Activated naive CD4-positive, alpha-beta T cell treated with anti-CD3 and anti-CD28 coated beads, Interleukin-2, amount 50 U/mL, for 72 hours (primary cell): Measurements from ENCODE around the gene B4GALNT4. TPM values are rescaled to one million over a fixed set of nuclear protein-coding genes. Genes with fewer than 3 reads are reported as not detected.
"Not testable (repeated sequence)": the region's sequence is repeated elsewhere in the genome, so short reads cannot be mapped to it uniquely, and the experiment has no call there.

Experiments
- ATAC-seq, 2 donors: fragments of 150-1000 bp; cut with Tn5 transposase; 2 replicates each; pipeline ENCODE4 v1.10.0; 2021; ENCODE audit warnings: mild to moderate bottlenecking in 2 of 2, moderate library complexity in 2 of 2
- DNase-seq, 2 donors: peaks; one replicate each; pipeline ENCODE4 v3.0.0; 2021 to 2022; ENCODE audit warnings: low spot score in 2 of 2
- H3K27ac Mint-ChIP-seq, 2 donors: one replicate each; pipeline ENCODE4 v1.8.0; 2022; ENCODE audit warnings: mild to moderate bottlenecking in 2 of 2, mixed read lengths in 2 of 2
- H3K36me3 Mint-ChIP-seq, 2 donors: one replicate each; pipeline ENCODE4 v1.8.0; 2022; ENCODE audit warnings: mixed read lengths in 2 of 2
- H3K9me3 Mint-ChIP-seq, 2 donors: one replicate each; pipeline ENCODE4 v1.8.0; 2022; ENCODE audit warnings: mixed read lengths in 2 of 2
- total RNA-seq, 2 donors: library from RNA; stranded (reverse); gene quantifications; one replicate each; pipeline ENCODE4 v1.2.3, GENCODE V29; 2022

The B4GALNT4 gene
- total RNA-seq, 2 donors from 2014 or later: 6.6 to 13.6 TPM

GRCh38 chr11:405323-405953, 36.1 kb downstream of the B4GALNT4 start:
- H3K27ac Mint-ChIP-seq: peak overlapping the region in 1 of 2 donors; percentile 32
- DNase-seq: peak in 1 of 2 donors; percentile 56
- no peak for ATAC-seq
- no peaks in the 10 kb centered on the region for H3K36me3 Mint-ChIP-seq
- no peaks in the 10 kb centered on the region for H3K9me3 Mint-ChIP-seq

DNA sequence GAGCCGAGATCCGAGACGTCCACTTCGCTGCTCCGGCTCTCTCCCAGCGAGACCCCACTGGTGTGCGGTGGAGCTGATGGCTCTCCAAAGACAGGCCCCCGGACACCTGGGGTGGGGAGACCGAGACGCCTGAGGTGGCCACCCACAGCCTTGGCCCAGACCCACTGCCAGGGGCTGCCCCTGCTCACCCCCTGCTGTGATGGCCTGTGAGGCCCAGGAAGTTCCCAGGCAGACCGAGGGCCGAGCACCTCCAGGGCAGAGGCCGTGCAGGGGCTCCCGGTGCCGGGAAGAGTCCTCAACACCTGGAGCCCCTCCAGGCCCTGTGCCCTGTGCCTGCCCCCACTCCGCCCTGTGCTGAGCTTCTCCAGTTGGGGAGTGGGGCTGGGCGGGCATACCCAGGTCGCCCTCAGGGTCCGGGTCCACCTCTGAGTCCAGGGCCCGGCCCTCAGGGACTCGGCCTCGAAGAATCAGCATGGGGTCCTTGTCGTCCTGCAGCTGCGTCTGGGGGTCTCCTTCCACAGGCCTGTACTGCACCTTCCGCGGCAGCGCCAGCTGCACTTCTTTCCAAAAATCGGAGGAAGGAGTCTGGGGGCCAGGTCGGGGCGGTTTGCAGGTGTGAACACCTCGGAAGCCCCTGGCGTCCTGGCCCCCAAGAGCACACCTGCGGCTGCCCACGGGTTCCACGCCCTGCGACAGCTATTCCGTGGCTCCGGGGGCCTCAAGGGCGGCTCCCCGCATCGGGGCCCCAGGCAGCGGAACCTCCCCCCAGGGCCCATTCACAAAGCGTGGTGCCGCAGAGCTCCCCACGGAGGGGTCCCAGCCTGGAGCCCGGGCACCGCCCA, 36.9 kb downstream of the B4GALNT4 start:
- no peak for ATAC-seq
- peak in 1 of 2 donors; percentile 63 for DNase-seq
- H3K9me3 Mint-ChIP-seq: no peaks in the 10 kb centered on the region
- H3K36me3 Mint-ChIP-seq: no peaks in the 10 kb centered on the region
- H3K27ac Mint-ChIP-seq: no peak overlapping the region

- no peaks in the 10 kb centered on the region for H3K36me3 Mint-ChIP-seq
- H3K27ac Mint-ChIP-seq: no peak overlapping the region
- ATAC-seq: peak; percentile 83 to 86
- H3K9me3 Mint-ChIP-seq: no peaks in the 10 kb centered on the region
- DNase-seq: peak; percentile 82 to 86
Observed at GRCh38 chr11:406796-407650, 37.7 kb downstream of the B4GALNT4 start.

DNA sequence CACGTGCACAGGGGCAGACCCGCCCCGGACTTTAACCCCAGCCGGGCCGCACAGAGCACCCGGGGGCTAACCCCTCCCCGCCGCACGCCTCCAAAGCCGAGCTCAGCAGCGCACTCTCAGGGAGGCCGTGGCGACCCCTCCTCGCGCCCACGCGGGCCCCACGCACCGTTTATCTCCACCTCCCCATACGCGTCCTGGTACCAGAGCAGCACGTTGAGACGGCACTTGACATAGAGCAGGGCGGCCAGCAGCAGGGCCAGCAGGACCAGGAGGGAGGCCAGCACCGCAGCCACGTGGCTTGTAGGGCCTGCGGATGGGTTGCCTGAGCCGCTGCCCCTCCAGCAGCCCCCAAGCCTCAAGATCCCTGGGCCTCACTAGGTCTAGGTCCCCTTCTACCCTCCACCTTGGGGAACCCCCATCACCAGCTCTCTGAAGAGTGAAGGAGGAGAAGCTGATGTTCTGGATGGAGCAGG, 38.4 kb downstream of the B4GALNT4 start:
- ATAC-seq: no peak
- no peaks in the 10 kb centered on the region for H3K9me3 Mint-ChIP-seq
- H3K27ac Mint-ChIP-seq: no peak overlapping the region
- DNase-seq: peak in 1 of 2 donors; percentile 73
- H3K36me3 Mint-ChIP-seq: no peaks in the 10 kb centered on the region

DNA sequence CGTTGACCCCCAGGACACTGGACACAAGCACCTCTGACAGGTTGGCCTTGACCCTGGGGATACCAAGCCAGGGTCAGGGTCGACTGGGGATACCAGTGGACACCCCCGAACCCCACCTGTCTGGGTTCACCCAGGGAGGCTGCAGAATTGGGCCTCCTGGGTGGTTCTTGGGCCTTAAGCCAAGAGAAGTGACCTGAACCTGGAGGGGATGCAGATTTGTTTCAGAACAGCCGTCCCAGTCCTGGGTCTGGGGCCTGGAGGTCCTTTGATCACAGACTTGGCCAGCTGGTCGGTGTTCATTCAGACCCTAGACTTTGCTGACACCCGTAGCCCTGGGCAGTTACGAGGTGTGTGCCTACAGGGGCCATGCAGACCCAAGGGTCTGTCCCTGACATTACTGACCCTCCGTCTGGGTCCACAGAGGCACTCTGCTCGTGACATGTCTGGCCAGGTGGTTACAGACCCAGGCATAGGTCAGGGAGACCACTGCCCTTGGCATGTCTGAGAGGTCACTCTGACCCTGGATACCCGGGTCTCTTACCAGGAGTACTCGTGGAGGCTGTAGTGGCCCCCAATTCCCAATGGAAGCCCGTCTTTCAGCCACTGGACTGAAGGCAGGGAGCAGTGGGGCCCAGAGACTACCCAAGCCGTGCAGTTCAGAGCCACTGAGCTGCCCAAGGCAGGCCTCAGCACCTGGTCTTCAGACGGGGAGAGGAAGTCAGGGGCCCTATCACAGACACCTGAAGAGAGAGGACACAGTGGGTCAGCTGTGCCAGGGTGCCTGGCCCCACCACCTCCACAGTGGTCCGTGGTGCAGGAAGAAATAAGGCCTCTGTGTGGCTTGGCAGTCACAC, 39.1 kb downstream of the B4GALNT4 start:
- DNase-seq (peak in 1 of 2 donors; percentile 56), ATAC-seq (no peak)
- Mint-ChIP-seq H3K9me3 (no peaks in the 10 kb centered on the region), H3K36me3 (no peaks in the 10 kb centered on the region), H3K27ac (no peak overlapping the region)

DNA sequence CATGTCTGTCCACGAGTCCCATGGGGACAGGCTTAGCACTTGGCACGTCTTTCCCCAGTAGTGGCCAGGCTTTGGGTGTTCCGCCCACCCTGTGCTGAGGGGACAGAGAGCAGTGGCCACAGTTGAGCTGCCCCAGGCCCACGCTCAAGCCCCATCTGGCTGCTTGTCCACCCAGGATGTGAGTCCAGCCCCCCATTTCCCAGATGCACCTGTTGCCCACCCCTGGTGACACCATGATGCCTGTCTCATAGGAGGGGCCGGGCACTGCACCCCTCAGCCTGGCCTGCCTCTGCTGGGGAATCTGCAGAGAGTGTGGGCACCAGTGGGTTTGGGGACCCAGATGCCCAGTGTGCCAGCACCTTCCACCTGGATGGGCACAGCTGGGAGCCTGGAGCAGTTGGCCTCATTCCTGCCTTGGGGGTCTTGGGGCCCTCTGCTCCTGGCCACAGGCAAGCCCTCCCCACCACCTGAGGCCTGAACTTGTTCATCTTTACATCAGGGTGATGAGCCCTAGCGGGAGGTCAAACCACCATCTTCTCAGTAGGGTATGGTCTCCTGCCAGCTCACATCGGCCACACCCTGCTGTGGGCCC, 39.8 kb downstream of the B4GALNT4 start:
- no peak for ATAC-seq
- H3K27ac Mint-ChIP-seq: no peak overlapping the region

GRCh38 chr11:409600-410483, 40.5 kb downstream of the B4GALNT4 start:
- Mint-ChIP-seq H3K9me3 (no peaks in the 10 kb centered on the region), H3K27ac (no peak overlapping the region), H3K36me3 (no peaks in the 10 kb centered on the region)
- DNase-seq (peak in 1 of 2 donors; percentile 55), ATAC-seq (no peak)

More for the DNA sequence above, 39.8 kb downstream of the B4GALNT4 start:
- DNase-seq: peak in 1 of 2 donors; percentile 55
- H3K9me3 Mint-ChIP-seq: no peaks in the 10 kb centered on the region
- no peaks in the 10 kb centered on the region for H3K36me3 Mint-ChIP-seq

DNA sequence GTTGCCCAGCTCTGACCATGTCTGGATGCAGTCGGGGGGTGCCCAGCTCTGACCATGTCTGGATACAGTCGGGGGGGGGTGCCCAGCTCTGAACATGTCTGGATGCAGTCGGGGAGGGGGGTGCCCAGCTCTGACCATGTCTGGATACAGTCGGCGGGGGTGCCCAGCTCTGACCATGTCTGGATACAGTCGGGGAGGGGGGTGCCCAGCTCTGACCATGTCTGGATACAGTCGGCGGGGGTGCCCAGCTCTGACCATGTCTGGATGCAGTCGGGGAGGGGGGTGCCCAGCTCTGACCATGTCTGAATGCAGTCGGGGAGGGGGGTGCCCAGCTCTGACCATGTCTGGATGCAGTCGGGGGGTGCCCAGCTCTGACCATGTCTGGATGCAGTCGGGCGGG, 41.4 kb downstream of the B4GALNT4 start:
- DNase-seq, ATAC-seq, H3K36me3 Mint-ChIP-seq, H3K9me3 Mint-ChIP-seq, H3K27ac Mint-ChIP-seq: not testable (repeated sequence)

DNA sequence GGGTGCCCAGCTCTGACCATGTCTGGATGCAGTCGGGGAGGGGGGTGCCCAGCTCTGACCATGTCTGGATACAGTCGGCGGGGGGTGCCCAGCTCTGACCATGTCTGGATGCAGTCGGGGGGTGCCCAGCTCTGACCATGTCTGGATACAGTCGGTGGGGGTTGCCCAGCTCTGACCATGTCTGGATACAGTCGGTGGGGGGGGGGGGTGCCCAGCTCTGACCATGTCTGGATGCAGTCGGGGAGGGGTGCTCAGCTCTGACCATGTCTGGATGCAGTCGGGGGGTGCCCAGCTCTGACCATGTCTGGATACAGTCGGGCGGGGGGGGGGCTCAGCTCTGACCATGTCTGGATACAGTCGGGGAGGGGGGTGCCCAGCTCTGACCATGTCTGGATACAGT, 42.2 kb downstream of the B4GALNT4 start:
- not testable (repeated sequence) for H3K36me3 Mint-ChIP-seq, H3K9me3 Mint-ChIP-seq, H3K27ac Mint-ChIP-seq, ATAC-seq, DNase-seq

DNA sequence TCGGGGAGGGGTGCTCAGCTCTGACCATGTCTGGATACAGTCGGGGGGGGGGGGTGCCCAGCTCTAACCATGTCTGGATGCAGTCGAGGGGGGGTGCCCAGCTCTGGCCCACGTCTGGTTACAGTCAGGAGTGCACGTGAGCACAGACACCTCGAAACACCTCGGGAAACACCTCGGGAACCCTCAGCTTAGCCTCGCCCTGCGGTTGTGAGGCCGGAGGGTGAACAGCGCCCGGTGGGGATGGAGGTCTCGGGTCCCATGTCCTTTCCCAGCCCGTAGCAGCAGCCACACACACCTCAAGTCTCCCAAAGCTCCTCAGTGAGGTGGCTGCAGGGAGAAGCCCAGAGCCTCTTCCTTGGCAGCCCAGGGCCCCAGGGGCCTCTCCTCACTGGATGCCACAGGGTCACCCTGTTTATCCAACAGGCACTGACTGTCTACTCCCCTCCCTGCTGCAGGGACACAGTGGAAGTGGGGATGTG, 43.4 kb downstream of the B4GALNT4 start:
- ATAC-seq (no peak), DNase-seq (peak in 1 of 2 donors; percentile 51)
- H3K36me3 Mint-ChIP-seq: no peaks in the 10 kb centered on the region
- no peak overlapping the region for H3K27ac Mint-ChIP-seq
- no peaks in the 10 kb centered on the region for H3K9me3 Mint-ChIP-seq

GRCh38 chr11:413120-414081, 44.1 kb downstream of the B4GALNT4 start:
- ATAC-seq: no peak
- H3K36me3 Mint-ChIP-seq: no peaks in the 10 kb centered on the region
- peak overlapping the region in 1 of 2 donors; percentile 44 for H3K27ac Mint-ChIP-seq
- DNase-seq: peak in 1 of 2 donors; percentile 43
- no peaks in the 10 kb centered on the region for H3K9me3 Mint-ChIP-seq

GRCh38 chr11:414318-414857, 45.1 kb downstream of the B4GALNT4 start:
- ATAC-seq (peak; percentile 30 to 52), DNase-seq (no peak)
- peak overlapping the region; percentile 82 to 84 for H3K27ac Mint-ChIP-seq
- H3K36me3 Mint-ChIP-seq: no peaks in the 10 kb centered on the region
- H3K9me3 Mint-ChIP-seq: no peaks in the 10 kb centered on the region

GRCh38 chr11:415640-416041, 46.3 kb downstream of the B4GALNT4 start:
- Mint-ChIP-seq H3K9me3 (no peaks in the 10 kb centered on the region), H3K27ac (peak overlapping the region in 1 of 2 donors; percentile 82), H3K36me3 (no peaks in the 10 kb centered on the region)
- DNase-seq (peak in 1 of 2 donors; percentile 57), ATAC-seq (peak in 1 of 2 donors; percentile 12)
